Measurements from ENCODE around the gene APAF1.

DNA sequence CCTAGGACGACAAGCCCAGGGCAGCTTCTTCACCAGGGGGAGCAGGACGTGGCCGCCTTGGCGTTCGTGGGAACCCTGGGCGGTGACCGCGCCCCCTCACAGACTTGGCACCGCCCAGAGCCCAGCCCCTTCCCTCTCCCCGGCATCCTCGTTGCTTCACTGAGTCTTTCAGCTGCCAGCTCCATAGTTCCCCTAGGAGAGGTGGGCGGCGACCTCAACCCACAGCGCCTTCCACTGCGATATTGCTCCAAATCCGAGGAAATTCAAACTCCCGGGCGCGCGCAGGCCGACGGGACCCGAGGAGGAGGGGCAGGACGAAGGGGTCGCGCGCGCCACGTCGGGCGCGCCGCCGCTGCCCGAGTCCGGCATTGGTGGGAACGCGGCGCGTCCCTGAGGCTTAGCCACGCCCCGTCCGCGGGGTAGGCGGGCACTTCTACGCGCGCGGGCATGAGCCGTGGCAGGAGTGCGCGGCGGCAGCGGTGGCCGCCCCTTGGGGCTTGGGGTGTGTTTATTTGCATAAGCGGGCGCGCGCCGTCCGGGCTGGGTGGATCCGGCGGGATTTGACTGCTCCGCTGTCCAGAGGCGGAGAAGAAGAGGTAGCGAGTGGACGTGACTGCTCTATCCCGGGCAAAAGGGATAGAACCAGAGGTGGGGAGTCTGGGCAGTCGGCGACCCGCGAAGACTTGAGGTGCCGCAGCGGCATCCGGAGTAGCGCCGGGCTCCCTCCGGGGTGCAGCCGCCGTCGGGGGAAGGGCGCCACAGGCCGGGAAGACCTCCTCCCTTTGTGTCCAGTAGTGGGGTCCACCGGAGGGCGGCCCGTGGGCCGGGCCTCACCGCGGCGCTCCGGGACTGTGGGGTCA, at the start of gene APAF1, which contains the start of gene IKBIP:
- no peak for TF ChIP-seq CTCF (IDR thresholded peaks at IDR 0.05)
- no peak for TF ChIP-seq POLR2A (IDR thresholded peaks at IDR 0.05)

All from lower leg skin (tissue), 3 donors.